HCT116 (cell line): Measurements from ENCODE around the gene PTMS. TPM values are rescaled to one million over a fixed set of nuclear protein-coding genes. Genes with fewer than 3 reads are reported as not detected.

Experiments used
- ATAC-seq: fragments of 200-7000 bp; cut with Tn5 transposase; 2 replicates; pipeline ENCODE4 v1.9.1; 2020; ENCODE audit warnings: mild to moderate bottlenecking, moderate library complexity
- BruUV-seq: library from RNA; stranded (reverse); fragments of 400-500 nt; replicated peaks from 2 replicates; lab custom pipeline; 2021; lab: Mats Ljungman, UMichigan
- CTCF ChIA-PET: fragments of 300-600 bp; sonication (Branson Sonifier 250); formaldehyde crosslinking; loops from one replicate; lab custom pipeline; 2021; ENCODE audit warnings: antibody characterized with exemption; lab: Charles Lee
- POLR2A ChIA-PET: fragments of 300-600, 350-600 bp; sonication (Branson Sonifier 250); formaldehyde crosslinking; loops from one replicate; lab custom pipeline; 2021; ENCODE audit warnings: antibody characterized with exemption; lab: Charles Lee
- RAD21 ChIA-PET, 2 experiments: fragments of 300-600 bp; sonication (Branson Sonifier 250); formaldehyde crosslinking; loops; one replicate each; lab custom pipeline; 2023; ENCODE audit warnings: low total read pairs in 2 of 2; ENCODE audit not compliant: uncharacterized antibody in 2 of 2, unreplicated experiment in 2 of 2, low non-redundant PET in 1 of 2; lab: Charles Lee
- DNase-seq: peaks from one replicate; pipeline ENCODE4 v3.0.0-alpha.2; 2010; ENCODE audit warnings: low read depth, low spot score
- H2AFZ ChIP-seq: fragments of 200-600 bp; shearing (Covaris generic), sonication (generic); 2 replicates; pipeline ENCODE4 v1.6.1; 2017; ENCODE audit warnings: low read depth, mixed run types, mixed read lengths, antibody characterized with exemption, low read length; ENCODE audit not compliant: poor library complexity, severe bottlenecking
- H3K27ac ChIP-seq: 2 replicates; pipeline ENCODE4 v1.5.1; 2012; ENCODE audit warnings: low read depth, low read length
- H3K27me3 ChIP-seq: fragments of 200-600 bp; sonication (generic); 2 replicates; pipeline ENCODE4 v1.6.1; 2016; ENCODE audit warnings: mixed run types, low read length, mixed read lengths; ENCODE audit not compliant: insufficient read depth
- H3K36me3 ChIP-seq, 2 experiments: fragments of 200-500 bp in 1 of 2; fragments of 200-600 bp in 1 of 2; sonication (Bioruptor generic) in 1 of 2; sonication (generic) in 1 of 2; 2 replicates each; pipeline versions ENCODE4 v1.5.1 to v1.6.1; 2014 to 2016; ENCODE audit warnings: low read length in 2 of 2, inconsistent platforms in 1 of 2, mixed read lengths in 1 of 2, mixed run types in 1 of 2; ENCODE audit not compliant: insufficient read depth in 2 of 2, control insufficient read depth in 1 of 2
- H3K4me1 ChIP-seq, 2 experiments: fragments of 200-600 bp in 1 of 2; sonication (generic) in 1 of 2; 2 replicates each; pipeline versions ENCODE4 v1.5.1 to v1.6.1; 2012 to 2017; ENCODE audit warnings: low read length in 2 of 2, inconsistent platforms in 1 of 2, mild to moderate bottlenecking in 1 of 2, mixed read lengths in 1 of 2, mixed run types in 1 of 2, moderate library complexity in 1 of 2; ENCODE audit not compliant: insufficient read depth in 2 of 2, control insufficient read depth in 1 of 2
- H3K4me2 ChIP-seq: fragments of 200-600 bp; sonication (generic); 2 replicates; pipeline ENCODE4 v1.6.1; 2017; ENCODE audit warnings: mixed run types, low read length, mixed read lengths
- H3K4me3 ChIP-seq, 2 experiments: fragments of 200-600 bp in 1 of 2; sonication (generic) in 1 of 2; replicated peaks in 1 of 2; 2 replicates each; pipeline ENCODE4 v1.5.1; 2011 to 2016; ENCODE audit warnings: low read length in 2 of 2, control low read depth in 1 of 2, low read depth in 1 of 2, mild to moderate bottlenecking in 1 of 2, mixed read lengths in 1 of 2, mixed run types in 1 of 2
- H3K79me2 ChIP-seq: fragments of 200-600 bp; sonication (generic); 2 replicates; pipeline ENCODE4 v1.6.1; 2017; ENCODE audit warnings: mild to moderate bottlenecking, mixed run types, low read length, moderate library complexity, mixed read lengths; ENCODE audit not compliant: insufficient read depth
- H3K9ac ChIP-seq: fragments of 200-600 bp; sonication (generic); 2 replicates; pipeline ENCODE4 v1.6.1; 2016; ENCODE audit warnings: low read length, mixed read lengths
- H3K9me2 ChIP-seq: fragments of 200-600 bp; sonication (generic), shearing (Covaris generic); 2 replicates; pipeline ENCODE4 v1.6.1; 2017; ENCODE audit warnings: mixed run types, mild to moderate bottlenecking, moderate library complexity; ENCODE audit not compliant: insufficient read depth
- H3K9me3 ChIP-seq, 2 experiments: fragments of 200-500 bp in 1 of 2; fragments of 200-600 bp in 1 of 2; sonication (Bioruptor generic) in 1 of 2; sonication (generic) in 1 of 2; 2 replicates each; pipeline ENCODE4 v1.6.1; 2014 to 2017; ENCODE audit warnings: low read length in 2 of 2, mixed read lengths in 2 of 2, inconsistent platforms in 1 of 2, low read depth in 1 of 2, mild to moderate bottlenecking in 1 of 2, mixed run types in 1 of 2, moderate library complexity in 1 of 2; ENCODE audit not compliant: control insufficient read depth in 1 of 2, insufficient read depth in 1 of 2
- H4K20me1 ChIP-seq: fragments of 200-600 bp; sonication (generic), shearing (Covaris generic); 2 replicates; pipeline ENCODE4 v1.6.1; 2017; ENCODE audit warnings: mixed run types, mild to moderate bottlenecking, moderate library complexity; ENCODE audit not compliant: insufficient read depth
- CBX3 ChIP-seq: IDR thresholded peaks from 2 replicates; pipeline ENCODE4 v1.6.1; 2012; ENCODE audit warnings: low read depth
- CEBPB ChIP-seq: IDR thresholded peaks from 2 replicates; pipeline ENCODE4 v1.6.1; 2012; ENCODE audit warnings: low read depth
- ELF1 ChIP-seq: IDR thresholded peaks from 2 replicates; pipeline ENCODE4 v1.6.1; 2012; ENCODE audit warnings: low read depth, borderline replicate concordance
- EZH2 ChIP-seq: fragments of 200-600 bp; sonication (generic); IDR thresholded peaks from 2 replicates; pipeline ENCODE4 v1.6.1; 2017; ENCODE audit warnings: antibody characterized with exemption, mixed run types
- EZH2phosphoT487 ChIP-seq: fragments of 200-600 bp; IDR thresholded peaks from 2 replicates; pipeline ENCODE4 v1.6.1; 2018; ENCODE audit warnings: antibody characterized with exemption, borderline replicate concordance
- FOSL1 ChIP-seq: IDR thresholded peaks from 2 replicates; pipeline ENCODE4 v1.6.1; 2012; ENCODE audit warnings: low read depth
- JUND ChIP-seq: IDR thresholded peaks from 2 replicates; pipeline ENCODE4 v1.6.1; 2012
- POLR2A ChIP-seq: IDR thresholded peaks from 2 replicates; pipeline ENCODE4 v1.7.0; 2011; ENCODE audit warnings: borderline replicate concordance; ENCODE audit not compliant: insufficient read depth, insufficient read length; ENCODE audit errors: extremely low read depth
- POLR2AphosphoS5 ChIP-seq: IDR thresholded peaks from 2 replicates; pipeline ENCODE4 v1.6.1; 2011; ENCODE audit warnings: mild to moderate bottlenecking, low read depth, low read length, moderate library complexity
- RAD21 ChIP-seq: IDR thresholded peaks from 2 replicates; pipeline ENCODE4 v1.6.1; 2012; ENCODE audit warnings: low read depth, mild to moderate bottlenecking
- SRF ChIP-seq: IDR thresholded peaks from 2 replicates; pipeline ENCODE4 v1.6.1; 2012; ENCODE audit warnings: low read depth
- TCF7L2 ChIP-seq: IDR thresholded peaks from 2 replicates; pipeline ENCODE4 v1.7.0; 2011; ENCODE audit warnings: borderline replicate concordance, inconsistent platforms; ENCODE audit not compliant: insufficient read depth, insufficient read length; ENCODE audit errors: extremely low read depth
- YY1 ChIP-seq: IDR thresholded peaks from 2 replicates; pipeline ENCODE4 v1.6.1; 2011; ENCODE audit warnings: low read length, low read depth, moderate library complexity, mild to moderate bottlenecking; ENCODE audit not compliant: insufficient replicate concordance; ENCODE audit errors: extremely low read depth
- ZFX ChIP-seq: fragments of 450-650 bp; IDR thresholded peaks from 2 replicates; pipeline ENCODE4 v1.6.1; 2017
- intact Hi-C: fragments of 100-400 bp; cut with micrococcal nuclease; formaldehyde crosslinking; loops from 2 replicates; pipeline ENCODE4 v1.10.0; 2022
- total RNA-seq: library from RNA; stranded (reverse); gene quantifications from one replicate; pipeline ENCODE4 v1.2.1, GENCODE V29; 2021; ENCODE audit not compliant: unreplicated experiment
- TF ChIP-seq, protein P1 (sequence below): IDR thresholded peaks from 2 replicates; pipeline ENCODE4 v1.6.1; 2012
- TF ChIP-seq, protein P2 (sequence below), 3 experiments: fragments of 200-600 bp in 1 of 3; sonication (generic) in 1 of 3; IDR thresholded peaks in 2 of 3; conservative IDR thresholded peaks in 1 of 3; 2 replicates each; pipeline ENCODE4 v1.5.1; 2012 to 2017; ENCODE audit warnings: low read depth in 2 of 3, low read length in 2 of 3, antibody characterized with exemption in 1 of 3, borderline replicate concordance in 1 of 3, control low read depth in 1 of 3, mild to moderate bottlenecking in 1 of 3, mixed read lengths in 1 of 3, mixed run types in 1 of 3, moderate library complexity in 1 of 3; ENCODE audit not compliant: insufficient read depth in 1 of 3

Gene PTMS
- total RNA-seq, 1 experiment from 2014 or later = 494 TPM

DNA sequence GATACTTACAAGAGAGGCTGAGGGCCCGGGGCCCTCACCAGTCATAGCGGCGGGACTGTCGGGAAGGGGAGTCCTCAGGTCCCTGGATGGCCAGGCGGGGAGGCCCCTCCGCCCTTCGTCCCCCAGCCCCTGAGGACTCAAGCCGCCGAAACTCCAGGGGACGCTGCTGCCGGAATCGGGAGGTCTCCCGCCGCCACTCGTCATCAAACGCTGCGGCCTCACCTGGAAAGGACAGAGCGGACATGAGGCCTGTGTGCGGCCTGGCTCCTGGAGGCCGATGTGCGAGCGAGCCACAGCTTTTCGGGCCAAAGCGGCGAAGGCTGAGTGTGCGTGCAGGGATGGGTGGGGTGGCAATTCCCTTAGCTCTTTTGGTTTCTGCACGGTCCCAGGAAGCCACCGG lies 17.4 kb upstream of the PTMS start:
- intact Hi-C loops = no loop called here
- H3K27me3 ChIP-seq = no peaks in the 10 kb centered on the region
- DNase-seq (no peak), ATAC-seq (no peak)
- peaks cover 41 to 57% of the 10 kb centered on the region in 2 experiments; a peak in 3 of 4 replicates for H3K36me3 ChIP-seq
- no peaks in the 10 kb centered on the region for H4K20me1 ChIP-seq
- POLR2A ChIA-PET = no interaction called here
- peaks cover 7 to 11% of the 10 kb centered on the region in 2 experiments; a peak in 3 of 4 replicates for H3K4me1 ChIP-seq
- H3K4me2 ChIP-seq = no peak overlapping the region
- TF ChIP-seq SRF = no peak
- no peak for TF ChIP-seq EZH2
- TF ChIP-seq TCF7L2 = no peak
- no peak for TF ChIP-seq JUND
- no peak for TF ChIP-seq RAD21
- TF ChIP-seq POLR2A = no peak
- TF ChIP-seq FOSL1 = no peak
- RAD21 ChIA-PET = no interaction called here
- H3K4me3 ChIP-seq = no peak overlapping the region
- no peak overlapping the region for H3K27ac ChIP-seq
- no TSS peak for BruUV-seq
- no peaks in the 10 kb centered on the region for H3K9me3 ChIP-seq
- no peak overlapping the region for H2AFZ ChIP-seq
- CTCF ChIA-PET = no interaction called here
- no peak overlapping the region for H3K9ac ChIP-seq
- no peaks in the 10 kb centered on the region for H3K9me2 ChIP-seq
- H3K79me2 ChIP-seq = peaks cover 31% of the 10 kb centered on the region

DNA sequence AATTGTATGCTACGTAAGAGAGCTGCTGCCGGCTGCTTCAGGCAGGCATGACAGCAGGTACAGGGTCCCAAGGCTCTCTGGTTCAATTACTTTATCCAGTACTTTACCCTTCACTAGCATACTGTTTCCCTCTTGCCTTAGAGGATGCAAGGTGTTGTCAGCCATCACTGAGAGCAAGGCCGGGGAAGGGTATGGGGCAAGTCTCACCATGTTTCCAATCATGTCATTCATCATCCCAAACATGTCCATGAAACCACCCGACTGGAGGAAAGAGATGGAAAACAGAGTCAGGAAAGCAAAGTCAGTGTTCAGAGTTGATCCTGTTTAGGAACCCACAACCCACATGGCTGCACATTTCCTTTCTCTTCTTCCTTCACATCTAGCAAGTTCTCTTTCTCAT lies 15.7 kb upstream of the PTMS start:
- no peak overlapping the region for H3K4me3 ChIP-seq
- ChIA-PET POLR2A (no interaction called here), CTCF (no interaction called here), RAD21 (no interaction called here)
- no peaks in the 10 kb centered on the region for H3K9me2 ChIP-seq
- H3K36me3 ChIP-seq = peaks cover 41 to 57% of the 10 kb centered on the region in 2 experiments; a peak in 3 of 4 replicates
- BruUV-seq = no TSS peak
- DNase-seq (no peak), ATAC-seq (no peak)
- peaks cover 31% of the 10 kb centered on the region for H3K79me2 ChIP-seq
- H3K4me1 ChIP-seq = peaks cover 14 to 21% of the 10 kb centered on the region in 2 experiments; a peak in 3 of 4 replicates
- H3K27me3 ChIP-seq = no peaks in the 10 kb centered on the region
- no peak overlapping the region for H2AFZ ChIP-seq
- intact Hi-C loops = loop anchor here (5.0 kb wide), 1 partner anchor 212 kb away; no protein-coding TSS in a partner anchor
- H3K9me3 ChIP-seq = no peaks in the 10 kb centered on the region
- H3K4me2 ChIP-seq = no peak overlapping the region
- H3K9ac ChIP-seq = no peak overlapping the region
- H3K27ac ChIP-seq = no peak overlapping the region
- H4K20me1 ChIP-seq = no peaks in the 10 kb centered on the region
- TF ChIP-seq POLR2A = no peak
- no peak for TF ChIP-seq CEBPB
- TF ChIP-seq, protein P1, sequence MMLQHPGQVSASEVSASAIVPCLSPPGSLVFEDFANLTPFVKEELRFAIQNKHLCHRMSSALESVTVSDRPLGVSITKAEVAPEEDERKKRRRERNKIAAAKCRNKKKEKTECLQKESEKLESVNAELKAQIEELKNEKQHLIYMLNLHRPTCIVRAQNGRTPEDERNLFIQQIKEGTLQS = no peak
- TF ChIP-seq, protein P2, sequence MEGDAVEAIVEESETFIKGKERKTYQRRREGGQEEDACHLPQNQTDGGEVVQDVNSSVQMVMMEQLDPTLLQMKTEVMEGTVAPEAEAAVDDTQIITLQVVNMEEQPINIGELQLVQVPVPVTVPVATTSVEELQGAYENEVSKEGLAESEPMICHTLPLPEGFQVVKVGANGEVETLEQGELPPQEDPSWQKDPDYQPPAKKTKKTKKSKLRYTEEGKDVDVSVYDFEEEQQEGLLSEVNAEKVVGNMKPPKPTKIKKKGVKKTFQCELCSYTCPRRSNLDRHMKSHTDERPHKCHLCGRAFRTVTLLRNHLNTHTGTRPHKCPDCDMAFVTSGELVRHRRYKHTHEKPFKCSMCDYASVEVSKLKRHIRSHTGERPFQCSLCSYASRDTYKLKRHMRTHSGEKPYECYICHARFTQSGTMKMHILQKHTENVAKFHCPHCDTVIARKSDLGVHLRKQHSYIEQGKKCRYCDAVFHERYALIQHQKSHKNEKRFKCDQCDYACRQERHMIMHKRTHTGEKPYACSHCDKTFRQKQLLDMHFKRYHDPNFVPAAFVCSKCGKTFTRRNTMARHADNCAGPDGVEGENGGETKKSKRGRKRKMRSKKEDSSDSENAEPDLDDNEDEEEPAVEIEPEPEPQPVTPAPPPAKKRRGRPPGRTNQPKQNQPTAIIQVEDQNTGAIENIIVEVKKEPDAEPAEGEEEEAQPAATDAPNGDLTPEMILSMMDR (IDR thresholded peaks at IDR 0.05 in 2 of 3, conservative IDR thresholded peaks at IDR 0.05 in 1 of 3; ENCODE audit: borderline replicate concordance in 1 of 3, insufficient read depth in 1 of 3, low read depth in 2 of 3, low read length in 2 of 3) = no peak
- TF ChIP-seq POLR2AphosphoS5 = no peak
- no peak for TF ChIP-seq CBX3
- TF ChIP-seq ZFX = no peak
- no peak for TF ChIP-seq YY1
- TF ChIP-seq FOSL1 = no peak
- no peak for TF ChIP-seq RAD21
- no peak for TF ChIP-seq EZH2phosphoT487
- no peak for TF ChIP-seq ELF1
